HG03469 (cell line): ENCODE measurements around the gene MAD2L2.

Experiments
- ATAC-seq: cut with Tn5 transposase; IDR thresholded peaks from one replicate; pipeline ENCODE4 v1.9.1; 2021; ENCODE audit warnings: mild to moderate bottlenecking, moderate library complexity, moderate number of reproducible peaks; ENCODE audit not compliant: unreplicated experiment

MAD2L2 gene

DNA sequence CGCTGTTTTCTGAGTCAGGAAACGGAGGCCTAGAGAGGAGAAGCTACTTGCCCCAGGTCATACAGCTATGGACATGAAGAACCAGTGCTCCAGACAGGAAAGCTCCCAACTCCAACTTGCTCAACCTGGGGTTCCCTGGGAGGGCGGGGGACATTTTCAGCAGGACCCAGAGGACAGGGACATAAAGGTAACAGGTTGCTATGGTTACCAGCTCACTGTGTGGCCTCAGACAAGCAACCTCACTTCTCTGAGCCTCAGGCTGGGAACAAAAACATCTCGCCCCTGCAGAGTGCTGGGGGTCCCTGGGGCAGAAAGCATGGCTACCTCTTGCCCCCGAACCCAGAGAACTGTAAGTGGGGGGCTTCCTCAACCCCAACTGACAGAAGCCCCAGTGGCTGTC, 42.8 kb downstream of the MAD2L2 start:
- no peak for ATAC-seq

GRCh38 chr1:11634365-11635192, 46.4 kb downstream of the MAD2L2 start:
- ATAC-seq, result no peak

- no peak for ATAC-seq
These were observed 51.5 kb downstream of the MAD2L2 start for GRCh38 chr1:11629184-11630016.

DNA sequence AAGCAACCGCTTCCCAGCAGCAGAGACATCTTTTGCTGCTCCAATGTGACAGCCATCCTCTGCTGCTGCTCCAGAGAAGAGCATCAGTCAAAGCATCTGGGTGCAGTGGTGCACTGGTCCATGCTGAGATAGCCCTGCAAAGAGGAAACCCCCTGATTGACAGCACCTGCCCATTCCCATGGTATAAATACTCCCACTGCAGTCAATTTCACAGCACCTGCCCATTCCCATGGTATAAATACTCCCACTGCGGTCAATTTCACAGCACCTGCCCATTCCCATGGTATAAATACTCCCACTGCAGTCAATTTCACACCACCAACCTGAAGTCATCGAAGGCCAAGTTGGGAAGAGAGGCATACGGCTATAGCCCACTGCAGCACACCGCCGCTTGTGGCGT, 52.2 kb downstream of the MAD2L2 start:
- no peak for ATAC-seq

DNA sequence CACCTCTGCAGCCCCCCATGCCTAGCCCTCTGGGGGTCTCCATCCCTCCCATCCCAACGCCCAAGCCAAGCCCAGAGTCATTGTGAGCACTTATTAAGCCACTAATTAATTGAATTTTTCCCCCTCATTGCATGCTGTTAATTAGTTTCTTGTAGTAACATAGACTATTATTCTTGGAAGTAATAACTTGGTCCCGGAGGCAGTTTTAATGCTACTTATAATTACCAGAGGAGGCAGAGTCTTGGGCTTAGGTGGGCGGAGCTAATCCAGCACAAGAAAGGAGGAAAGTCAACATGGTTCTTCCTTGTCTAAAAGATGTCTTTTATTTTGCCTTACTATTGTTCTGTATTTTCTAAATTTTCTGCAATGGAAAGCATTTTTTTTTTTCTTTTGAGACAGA, 54.4 kb downstream of the MAD2L2 start:
- ATAC-seq, result no peak
